ENCODE data around the gene FADS6. TPM values are rescaled to one million over a fixed set of nuclear protein-coding genes. Genes with fewer than 3 reads are reported as not detected.
A peak's percentile ranks its signal among the peaks of the same experiment; 100 is the strongest.

FADS6 gene
- total and polyA plus RNA-seq, 2 of the 13 experiments (the other 11 are each of a cell fraction or from before 2014, with no cell fraction given) = 0.11 TPM

DNA sequence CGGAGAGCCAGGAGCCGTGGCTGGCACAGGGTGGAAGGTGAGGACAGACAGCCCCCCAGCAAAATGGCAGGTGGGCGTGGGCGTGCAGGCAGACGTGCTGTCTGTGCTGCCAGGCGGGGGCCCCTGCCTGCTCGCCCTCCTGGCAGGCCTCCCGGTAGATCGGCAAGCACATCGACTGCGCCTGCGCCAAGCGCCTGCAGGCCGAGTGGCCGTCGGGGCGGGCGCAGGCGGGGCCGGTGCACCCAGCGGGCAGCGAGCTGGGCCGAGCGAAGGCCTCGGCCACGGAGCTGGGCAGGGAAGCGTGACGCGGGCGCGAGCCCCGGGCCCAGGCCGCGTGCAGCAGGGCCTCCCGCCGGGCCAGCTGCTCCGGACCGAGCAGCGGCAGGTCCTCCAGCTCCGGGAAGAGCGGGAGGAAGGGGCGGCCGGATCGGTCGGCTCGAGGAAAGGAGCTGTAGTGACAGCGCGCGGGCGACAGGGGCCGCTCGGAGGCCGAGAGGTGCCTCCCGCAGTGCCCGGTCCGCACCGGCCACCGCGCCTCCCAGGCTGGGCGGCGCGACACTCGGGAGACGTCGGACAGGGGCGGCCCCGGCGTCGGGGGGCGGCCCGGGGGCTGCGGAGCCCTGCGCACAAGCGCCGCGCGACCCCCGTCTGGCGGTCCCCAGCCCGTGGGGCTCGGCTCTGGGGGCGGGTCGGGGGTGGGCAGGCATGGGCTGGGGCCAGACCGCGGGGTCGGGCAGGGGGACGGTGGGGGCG, 50.7 kb downstream of the FADS6 start (continued):
- TF ChIP-seq, protein P1, sequence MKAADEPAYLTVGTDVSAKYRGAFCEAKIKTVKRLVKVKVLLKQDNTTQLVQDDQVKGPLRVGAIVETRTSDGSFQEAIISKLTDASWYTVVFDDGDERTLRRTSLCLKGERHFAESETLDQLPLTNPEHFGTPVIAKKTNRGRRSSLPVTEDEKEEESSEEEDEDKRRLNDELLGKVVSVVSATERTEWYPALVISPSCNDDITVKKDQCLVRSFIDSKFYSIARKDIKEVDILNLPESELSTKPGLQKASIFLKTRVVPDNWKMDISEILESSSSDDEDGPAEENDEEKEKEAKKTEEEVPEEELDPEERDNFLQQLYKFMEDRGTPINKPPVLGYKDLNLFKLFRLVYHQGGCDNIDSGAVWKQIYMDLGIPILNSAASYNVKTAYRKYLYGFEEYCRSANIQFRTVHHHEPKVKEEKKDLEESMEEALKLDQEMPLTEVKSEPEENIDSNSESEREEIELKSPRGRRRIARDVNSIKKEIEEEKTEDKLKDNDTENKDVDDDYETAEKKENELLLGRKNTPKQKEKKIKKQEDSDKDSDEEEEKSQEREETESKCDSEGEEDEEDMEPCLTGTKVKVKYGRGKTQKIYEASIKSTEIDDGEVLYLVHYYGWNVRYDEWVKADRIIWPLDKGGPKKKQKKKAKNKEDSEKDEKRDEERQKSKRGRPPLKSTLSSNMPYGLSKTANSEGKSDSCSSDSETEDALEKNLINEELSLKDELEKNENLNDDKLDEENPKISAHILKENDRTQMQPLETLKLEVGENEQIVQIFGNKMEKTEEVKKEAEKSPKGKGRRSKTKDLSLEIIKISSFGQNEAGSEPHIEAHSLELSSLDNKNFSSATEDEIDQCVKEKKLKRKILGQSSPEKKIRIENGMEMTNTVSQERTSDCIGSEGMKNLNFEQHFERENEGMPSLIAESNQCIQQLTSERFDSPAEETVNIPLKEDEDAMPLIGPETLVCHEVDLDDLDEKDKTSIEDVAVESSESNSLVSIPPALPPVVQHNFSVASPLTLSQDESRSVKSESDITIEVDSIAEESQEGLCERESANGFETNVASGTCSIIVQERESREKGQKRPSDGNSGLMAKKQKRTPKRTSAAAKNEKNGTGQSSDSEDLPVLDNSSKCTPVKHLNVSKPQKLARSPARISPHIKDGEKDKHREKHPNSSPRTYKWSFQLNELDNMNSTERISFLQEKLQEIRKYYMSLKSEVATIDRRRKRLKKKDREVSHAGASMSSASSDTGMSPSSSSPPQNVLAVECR (CRISPR knock-in tag; IDR thresholded peaks at IDR 0.05; ENCODE audit: borderline replicate concordance) = peak; percentile 17; the same call in 1 of the 2 replicates
- TF ChIP-seq MAFG (CRISPR knock-in tag; IDR thresholded peaks at IDR 0.05) (no peak), ZNF614 (CRISPR knock-in tag; IDR thresholded peaks at IDR 0.05; ENCODE audit: borderline replicate concordance) (no peak), HMG20A (CRISPR knock-in tag; IDR thresholded peaks at IDR 0.05; ENCODE audit: borderline replicate concordance) (no peak), GABPA (IDR thresholded peaks at IDR 0.05; ENCODE audit: low read depth, low read length) (no peak), GABPA (CRISPR knock-in tag; IDR thresholded peaks at IDR 0.05; ENCODE audit: low read depth) (no peak), ETV6 (CRISPR knock-in tag; conservative IDR thresholded peaks at IDR 0.05) (no peak), CEBPZ (IDR thresholded peaks at IDR 0.05; ENCODE audit: low read length) (no peak), ZNF75D (CRISPR knock-in tag; IDR thresholded peaks at IDR 0.05; ENCODE audit: borderline replicate concordance) (no peak), ZZZ3 (CRISPR knock-in tag; IDR thresholded peaks at IDR 0.05; ENCODE audit: borderline replicate concordance) (no peak), SRSF4 (IDR thresholded peaks at IDR 0.05; ENCODE audit: low read depth, low read length, poor library complexity, severe bottlenecking) (no peak), PHF8 (CRISPR knock-in tag; IDR thresholded peaks at IDR 0.05) (peak; percentile 20; the same call in 1 of the 2 replicates), STAG1 (CRISPR knock-in tag; IDR thresholded peaks at IDR 0.05) (peak; percentile 66), TFDP1 (CRISPR knock-in tag; IDR thresholded peaks at IDR 0.05; ENCODE audit: borderline replicate concordance) (no peak), PPARG (CRISPR knock-in tag; conservative IDR thresholded peaks at IDR 0.05) (no peak), ZNF484 (CRISPR knock-in tag; IDR thresholded peaks at IDR 0.05; ENCODE audit: borderline replicate concordance, low read depth) (no peak), TAF1 (CRISPR knock-in tag; IDR thresholded peaks at IDR 0.05) (no peak), ZIK1 (CRISPR knock-in tag; IDR thresholded peaks at IDR 0.05; ENCODE audit: borderline replicate concordance, low read depth) (no peak), TBP (CRISPR knock-in tag; IDR thresholded peaks at IDR 0.05) (no peak)
- TF ChIP-seq, protein P2, sequence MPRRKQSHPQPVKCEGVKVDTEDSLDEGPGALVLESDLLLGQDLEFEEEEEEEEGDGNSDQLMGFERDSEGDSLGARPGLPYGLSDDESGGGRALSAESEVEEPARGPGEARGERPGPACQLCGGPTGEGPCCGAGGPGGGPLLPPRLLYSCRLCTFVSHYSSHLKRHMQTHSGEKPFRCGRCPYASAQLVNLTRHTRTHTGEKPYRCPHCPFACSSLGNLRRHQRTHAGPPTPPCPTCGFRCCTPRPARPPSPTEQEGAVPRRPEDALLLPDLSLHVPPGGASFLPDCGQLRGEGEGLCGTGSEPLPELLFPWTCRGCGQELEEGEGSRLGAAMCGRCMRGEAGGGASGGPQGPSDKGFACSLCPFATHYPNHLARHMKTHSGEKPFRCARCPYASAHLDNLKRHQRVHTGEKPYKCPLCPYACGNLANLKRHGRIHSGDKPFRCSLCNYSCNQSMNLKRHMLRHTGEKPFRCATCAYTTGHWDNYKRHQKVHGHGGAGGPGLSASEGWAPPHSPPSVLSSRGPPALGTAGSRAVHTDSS (CRISPR knock-in tag; conservative IDR thresholded peaks at IDR 0.05) = 0 out of 2 replicates have a peak, but pooled peaks have one; percentile 12
